GM13976 (cell line): ENCODE measurements around the gene C17orf100.

Experiments used
- DNase-seq: peaks from one replicate; pipeline ENCODE4 v3.0.0; 2012; ENCODE audit warnings: low spot score
- CTCF ChIP-seq: IDR thresholded peaks from 2 replicates; pipeline ENCODE4 v1.5.1; 2012; ENCODE audit warnings: borderline replicate concordance, mild to moderate bottlenecking; ENCODE audit not compliant: insufficient read depth; ENCODE audit errors: extremely low read depth, missing control alignments, control extremely low read depth
- in situ Hi-C: fragments of 300-500 bp; cut with MboI; formaldehyde crosslinking; loops from one replicate; pipeline ENCODE4 v1.12.0; 2022; ENCODE audit warnings: low sequenced_read_pairs, mixed read lengths, inconsistent platforms; ENCODE audit not compliant: unreplicated experiment

Gene C17orf100

DNA sequence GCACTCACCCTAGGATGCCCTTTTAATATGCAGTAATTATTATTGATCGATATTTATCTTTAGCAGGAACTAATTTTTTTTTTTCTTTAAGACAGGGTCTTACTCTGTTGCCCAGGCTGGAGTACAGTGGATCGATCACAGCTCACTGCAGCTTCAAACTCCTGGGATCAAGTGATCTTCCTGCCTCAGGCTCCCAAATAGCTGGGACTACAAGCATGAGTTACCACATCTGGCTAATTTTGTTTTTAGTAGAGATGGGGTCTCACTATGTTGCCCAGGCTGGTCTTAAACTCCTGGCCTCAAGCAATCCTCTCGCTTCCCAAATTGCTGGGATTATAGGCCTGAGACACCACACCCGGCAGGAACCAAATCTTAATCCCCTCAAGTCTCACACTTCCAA, 40.3 kb upstream of the C17orf100 start:
- TF ChIP-seq CTCF = no peak
- in situ Hi-C loops = no loop called here

GRCh38 chr17:6623941-6624340, 27.6 kb upstream of the C17orf100 start:
- TF ChIP-seq CTCF = no peak
- in situ Hi-C loops = no loop called here
- no peak for DNase-seq

More for the DNA sequence above, 40.3 kb upstream of the C17orf100 start:
- no peak for DNase-seq

DNA sequence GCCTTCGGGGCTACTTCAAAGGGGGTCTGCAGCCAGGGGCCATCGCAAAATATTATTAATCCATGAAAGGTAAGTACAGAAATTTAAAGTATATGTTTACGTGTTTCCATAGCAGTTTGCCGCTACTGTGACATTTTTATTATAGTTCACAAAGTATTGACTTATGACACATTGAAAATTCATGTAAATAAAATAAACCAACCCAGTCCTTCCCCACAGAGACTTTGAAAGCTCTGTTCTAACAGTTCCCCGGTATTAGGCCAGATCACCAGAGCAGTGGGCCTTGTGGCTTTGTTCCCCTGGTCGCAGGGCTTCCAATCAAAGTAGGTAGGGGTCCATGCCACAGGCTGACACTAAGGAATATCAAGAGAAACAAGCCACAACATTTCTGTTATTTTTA, 24.9 kb upstream of the C17orf100 start:
- no peak for DNase-seq
- no peak for TF ChIP-seq CTCF
- in situ Hi-C loops = no loop called here

GRCh38 chr17:6627019-6627418, 24.5 kb upstream of the C17orf100 start:
- no peak for TF ChIP-seq CTCF
- in situ Hi-C loops = no loop called here
- no peak for DNase-seq

GRCh38 chr17:6630390-6630789, 21.2 kb upstream of the C17orf100 start:
- in situ Hi-C loops = no loop called here
- no peak for DNase-seq
- no peak for TF ChIP-seq CTCF

GRCh38 chr17:6632530-6632929, 19.0 kb upstream of the C17orf100 start:
- DNase-seq = no peak
- TF ChIP-seq CTCF = no peak

GRCh38 chr17:6633263-6633662, 18.3 kb upstream of the C17orf100 start:
- TF ChIP-seq CTCF = no peak
- in situ Hi-C loops = no loop called here
- DNase-seq = no peak

More at GRCh38 chr17:6632530-6632929, 19.0 kb upstream of the C17orf100 start:
- in situ Hi-C loops = no loop called here
